Osteoblast (primary cell): ENCODE data around the gene HIVEP2. TPM values are rescaled to one million over a fixed set of nuclear protein-coding genes. Genes with fewer than 3 reads are reported as not detected.

ENCODE experiments used
- DNase-seq: peaks from one replicate; pipeline ENCODE4 v3.0.0; 2011; ENCODE audit warnings: low spot score, mixed read lengths; ENCODE audit not compliant: insufficient read length; ENCODE audit errors: missing footprints
- H2AFZ ChIP-seq: 2 replicates; pipeline ENCODE4 v1.6.0; 2011; ENCODE audit warnings: mild to moderate bottlenecking, low read length
- H3K27ac ChIP-seq: 2 replicates; pipeline ENCODE4 v1.5.1; 2011; ENCODE audit warnings: mild to moderate bottlenecking, low read depth, low read length, moderate library complexity
- H3K27me3 ChIP-seq: 2 replicates; pipeline ENCODE4 v1.6.0; 2012; ENCODE audit warnings: mild to moderate bottlenecking, control low read depth, inconsistent platforms, low read length, moderate library complexity; ENCODE audit not compliant: insufficient read depth
- H3K36me3 ChIP-seq: 2 replicates; pipeline ENCODE4 v1.5.1; 2011; ENCODE audit warnings: mild to moderate bottlenecking, low read length, control low read depth, moderate library complexity; ENCODE audit not compliant: insufficient read depth
- H3K4me1 ChIP-seq: 2 replicates; pipeline ENCODE4 v1.5.1; 2011; ENCODE audit warnings: mild to moderate bottlenecking, low read length, control low read depth, moderate library complexity; ENCODE audit not compliant: insufficient read depth
- H3K4me2 ChIP-seq: 2 replicates; pipeline ENCODE4 v1.6.0; 2011; ENCODE audit warnings: mild to moderate bottlenecking, low read length; ENCODE audit not compliant: insufficient read depth
- H3K4me3 ChIP-seq: fragments of 200-600 bp; sonication (generic); 3 replicates; pipeline ENCODE4 v1.5.1; 2012; ENCODE audit warnings: mild to moderate bottlenecking, low read length, inconsistent platforms; ENCODE audit not compliant: insufficient read depth
- H3K79me2 ChIP-seq: 2 replicates; pipeline ENCODE4 v1.6.0; 2012; ENCODE audit warnings: mild to moderate bottlenecking, low read length, control low read depth, inconsistent platforms; ENCODE audit not compliant: insufficient read depth
- H3K9me3 ChIP-seq: 2 replicates; pipeline ENCODE4 v1.5.1; 2011; ENCODE audit warnings: low read depth, low read length, control low read depth
- H4K20me1 ChIP-seq: 2 replicates; pipeline ENCODE4 v1.6.0; 2012; ENCODE audit warnings: mild to moderate bottlenecking, low read length, control low read depth; ENCODE audit not compliant: insufficient read depth
- total RNA-seq: library from RNA; depleted of rRNA; stranded (reverse); fragments of >200 nt; gene quantifications from 2 replicates; pipeline ENCODE4 v1.2.3, GENCODE V29; 2012
- TF ChIP-seq, protein P1 (sequence below): IDR thresholded peaks from 2 replicates; pipeline ENCODE4 v1.5.1; 2011; ENCODE audit warnings: mild to moderate bottlenecking, low read depth, low read length, moderate library complexity; ENCODE audit errors: extremely low read depth

HIVEP2 gene
- total RNA-seq, 1 donor, result 30.4 TPM

DNA sequence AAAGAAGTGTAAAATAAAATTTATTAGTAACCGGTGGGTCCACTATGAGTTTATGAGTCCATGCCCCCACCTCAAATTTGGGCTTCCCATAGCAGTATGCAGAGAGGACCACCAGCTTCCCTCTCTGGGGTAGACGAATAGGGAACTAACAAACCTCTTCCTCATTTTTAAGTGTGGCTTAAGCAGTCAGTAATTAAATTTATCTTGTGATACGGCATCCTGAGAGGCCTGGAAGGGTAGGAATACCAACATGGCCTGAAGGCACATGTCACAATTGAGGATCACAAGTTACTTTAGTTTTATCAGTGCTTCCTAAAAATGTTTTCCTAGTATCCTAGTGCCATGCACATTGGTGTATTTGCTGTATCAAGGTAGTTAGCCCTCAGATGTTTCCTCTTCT is 239.9 kb downstream of the HIVEP2 start:
- no peak overlapping the region for H3K4me3 ChIP-seq
- no peak overlapping the region for H3K4me2 ChIP-seq
- TF ChIP-seq, protein P1, sequence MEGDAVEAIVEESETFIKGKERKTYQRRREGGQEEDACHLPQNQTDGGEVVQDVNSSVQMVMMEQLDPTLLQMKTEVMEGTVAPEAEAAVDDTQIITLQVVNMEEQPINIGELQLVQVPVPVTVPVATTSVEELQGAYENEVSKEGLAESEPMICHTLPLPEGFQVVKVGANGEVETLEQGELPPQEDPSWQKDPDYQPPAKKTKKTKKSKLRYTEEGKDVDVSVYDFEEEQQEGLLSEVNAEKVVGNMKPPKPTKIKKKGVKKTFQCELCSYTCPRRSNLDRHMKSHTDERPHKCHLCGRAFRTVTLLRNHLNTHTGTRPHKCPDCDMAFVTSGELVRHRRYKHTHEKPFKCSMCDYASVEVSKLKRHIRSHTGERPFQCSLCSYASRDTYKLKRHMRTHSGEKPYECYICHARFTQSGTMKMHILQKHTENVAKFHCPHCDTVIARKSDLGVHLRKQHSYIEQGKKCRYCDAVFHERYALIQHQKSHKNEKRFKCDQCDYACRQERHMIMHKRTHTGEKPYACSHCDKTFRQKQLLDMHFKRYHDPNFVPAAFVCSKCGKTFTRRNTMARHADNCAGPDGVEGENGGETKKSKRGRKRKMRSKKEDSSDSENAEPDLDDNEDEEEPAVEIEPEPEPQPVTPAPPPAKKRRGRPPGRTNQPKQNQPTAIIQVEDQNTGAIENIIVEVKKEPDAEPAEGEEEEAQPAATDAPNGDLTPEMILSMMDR, result no peak
- H3K27ac ChIP-seq, result no peak overlapping the region
- no peaks in the 10 kb centered on the region for H3K36me3 ChIP-seq
- no peaks in the 10 kb centered on the region for H3K79me2 ChIP-seq
- no peak overlapping the region for H2AFZ ChIP-seq
- H3K9me3 ChIP-seq, result no peaks in the 10 kb centered on the region
- no peaks in the 10 kb centered on the region for H4K20me1 ChIP-seq
- no peak for DNase-seq
- no peaks in the 10 kb centered on the region for H3K27me3 ChIP-seq
- H3K4me1 ChIP-seq, result no peaks in the 10 kb centered on the region

DNA sequence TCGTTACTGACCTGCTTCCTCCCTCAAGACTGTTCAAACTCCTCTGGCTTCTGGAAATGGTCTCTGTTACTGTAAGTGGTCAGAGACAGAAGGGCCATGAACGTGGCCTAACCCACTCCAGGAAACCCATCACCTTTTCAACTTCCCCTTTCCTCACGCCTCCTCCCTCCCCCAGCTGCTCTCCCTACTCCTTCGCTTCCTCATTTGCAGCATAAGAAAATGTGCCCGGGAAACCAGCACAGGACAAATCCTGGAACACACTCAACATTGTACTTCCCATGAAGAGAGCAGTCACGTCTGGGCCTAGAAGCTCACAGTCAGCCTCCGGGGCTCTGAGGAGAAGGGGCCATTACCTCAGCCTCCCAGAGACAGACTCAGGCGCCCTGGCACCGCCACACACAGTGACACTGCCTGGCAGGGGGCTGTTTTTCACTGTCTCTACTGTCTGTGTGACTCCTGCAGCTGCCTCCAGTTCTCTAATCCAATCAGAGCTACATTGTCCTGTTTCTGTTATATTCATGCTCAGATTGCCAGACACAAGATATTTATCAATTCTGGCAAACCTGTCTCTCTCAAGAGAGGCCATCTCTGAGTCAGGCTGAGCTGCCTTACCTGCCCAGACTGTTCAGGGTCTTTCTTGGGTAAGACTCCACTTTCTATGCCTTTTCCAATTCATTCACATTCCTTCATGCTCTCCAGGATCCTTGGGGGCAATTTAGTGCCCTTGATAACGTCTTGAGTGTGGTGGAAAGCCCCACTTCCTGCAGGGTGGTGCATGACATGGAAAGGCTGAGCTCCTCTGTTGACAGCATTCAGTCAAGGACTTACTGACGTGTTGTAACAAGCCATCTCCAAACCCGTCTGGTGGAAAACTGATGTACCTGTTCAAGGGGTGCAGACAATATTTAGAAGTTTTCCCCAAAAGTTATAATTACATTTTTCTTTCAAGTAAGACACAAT is 242.2 kb downstream of the HIVEP2 start:
- H3K9me3 ChIP-seq, result no peaks in the 10 kb centered on the region
- TF ChIP-seq, protein P1, result no peak
- no peak overlapping the region for H3K4me3 ChIP-seq
- H3K4me1 ChIP-seq, result no peaks in the 10 kb centered on the region
- H3K4me2 ChIP-seq, result no peak overlapping the region
- peak overlapping the region; percentile 67 for H2AFZ ChIP-seq
- H3K36me3 ChIP-seq, result no peaks in the 10 kb centered on the region
- H3K79me2 ChIP-seq, result no peaks in the 10 kb centered on the region
- DNase-seq, result no peak
- no peaks in the 10 kb centered on the region for H4K20me1 ChIP-seq
- H3K27me3 ChIP-seq, result no peaks in the 10 kb centered on the region
- no peak overlapping the region for H3K27ac ChIP-seq

Other genes with a start within 250 kb of the HIVEP2 start
- gene AIG1, start 115.7 kb upstream of the HIVEP2 start, total RNA-seq, result 70.9 and 96.9 TPM in 2 replicates